Measurements from ENCODE around the gene MYLIP.

GRCh38 chr6:16126861-16127260, 2.0 kb upstream of the MYLIP start:
- TF ChIP-seq, protein P1, sequence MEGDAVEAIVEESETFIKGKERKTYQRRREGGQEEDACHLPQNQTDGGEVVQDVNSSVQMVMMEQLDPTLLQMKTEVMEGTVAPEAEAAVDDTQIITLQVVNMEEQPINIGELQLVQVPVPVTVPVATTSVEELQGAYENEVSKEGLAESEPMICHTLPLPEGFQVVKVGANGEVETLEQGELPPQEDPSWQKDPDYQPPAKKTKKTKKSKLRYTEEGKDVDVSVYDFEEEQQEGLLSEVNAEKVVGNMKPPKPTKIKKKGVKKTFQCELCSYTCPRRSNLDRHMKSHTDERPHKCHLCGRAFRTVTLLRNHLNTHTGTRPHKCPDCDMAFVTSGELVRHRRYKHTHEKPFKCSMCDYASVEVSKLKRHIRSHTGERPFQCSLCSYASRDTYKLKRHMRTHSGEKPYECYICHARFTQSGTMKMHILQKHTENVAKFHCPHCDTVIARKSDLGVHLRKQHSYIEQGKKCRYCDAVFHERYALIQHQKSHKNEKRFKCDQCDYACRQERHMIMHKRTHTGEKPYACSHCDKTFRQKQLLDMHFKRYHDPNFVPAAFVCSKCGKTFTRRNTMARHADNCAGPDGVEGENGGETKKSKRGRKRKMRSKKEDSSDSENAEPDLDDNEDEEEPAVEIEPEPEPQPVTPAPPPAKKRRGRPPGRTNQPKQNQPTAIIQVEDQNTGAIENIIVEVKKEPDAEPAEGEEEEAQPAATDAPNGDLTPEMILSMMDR (conservative IDR thresholded peaks at IDR 0.05; ENCODE audit: low read length): no peak
- no peak for TF ChIP-seq EZH2phosphoT487 (IDR thresholded peaks at IDR 0.05; ENCODE audit: borderline replicate concordance)

Data from Loucy (cell line).